H9 (cell line): ENCODE results near the gene CC2D2B. TPM values are rescaled to one million over a fixed set of nuclear protein-coding genes. Genes with fewer than 3 reads are reported as not detected.

Experiments used
- DNase-seq: peaks from one replicate; pipeline ENCODE4 v3.0.0-alpha.2; 2017
- H2AFZ ChIP-seq: one replicate; pipeline ENCODE4 v1.6.1; 2013; ENCODE audit warnings: mild to moderate bottlenecking, low read length, control low read depth, moderate library complexity
- H2AK5ac ChIP-seq: 2 replicates; pipeline ENCODE4 v1.6.1; 2013; ENCODE audit warnings: low read length, control low read depth, mixed read lengths; ENCODE audit not compliant: insufficient read length
- H2BK120ac ChIP-seq: one replicate; pipeline ENCODE4 v1.6.1; 2013; ENCODE audit warnings: low read depth, mild to moderate bottlenecking, low read length, control low read depth, inconsistent platforms; ENCODE audit not compliant: poor library complexity, severe bottlenecking
- H2BK12ac ChIP-seq: 2 replicates; pipeline ENCODE4 v1.6.1; 2013; ENCODE audit warnings: low read length, control low read depth, mixed read lengths, low read depth; ENCODE audit not compliant: insufficient read length
- H2BK15ac ChIP-seq: 2 replicates; pipeline ENCODE4 v1.6.1; 2013; ENCODE audit warnings: low read depth, low read length, control low read depth
- H2BK20ac ChIP-seq: one replicate; pipeline ENCODE4 v1.6.1; 2013; ENCODE audit warnings: low read depth, mild to moderate bottlenecking, low read length, control low read depth, inconsistent platforms; ENCODE audit not compliant: poor library complexity, severe bottlenecking
- H2BK5ac ChIP-seq: 2 replicates; pipeline ENCODE4 v1.6.1; 2013; ENCODE audit warnings: low read length, control low read depth, mixed read lengths; ENCODE audit not compliant: insufficient read length
- H3K14ac ChIP-seq: 2 replicates; pipeline ENCODE4 v1.6.1; 2013; ENCODE audit warnings: low read length, control low read depth; ENCODE audit not compliant: insufficient read depth
- H3K18ac ChIP-seq: 2 replicates; pipeline ENCODE4 v1.6.1; 2013; ENCODE audit warnings: low read depth, mild to moderate bottlenecking, mixed read lengths, low read length, control low read depth; ENCODE audit not compliant: insufficient read length
- H3K23ac ChIP-seq: 2 replicates; pipeline ENCODE4 v1.6.1; 2013; ENCODE audit warnings: low read length, control low read depth, mixed read lengths, low read depth; ENCODE audit not compliant: insufficient read length
- H3K23me2 ChIP-seq: 2 replicates; pipeline ENCODE4 v1.6.1; 2013; ENCODE audit warnings: low read depth, mild to moderate bottlenecking, mixed read lengths, low read length, control low read depth; ENCODE audit not compliant: insufficient read length, poor library complexity, severe bottlenecking
- H3K27ac ChIP-seq: 2 replicates; pipeline ENCODE4 v1.5.1; 2013; ENCODE audit warnings: low read length, control low read depth, mixed read lengths, low read depth; ENCODE audit not compliant: insufficient read length
- H3K27me3 ChIP-seq: 2 replicates; pipeline ENCODE4 v1.6.1; 2013; ENCODE audit warnings: low read length, control low read depth, inconsistent platforms; ENCODE audit not compliant: insufficient read depth
- H3K4ac ChIP-seq: 2 replicates; pipeline ENCODE4 v1.6.1; 2013; ENCODE audit warnings: low read depth, mild to moderate bottlenecking, control low read depth, inconsistent platforms, low read length, moderate library complexity
- H3K4me1 ChIP-seq: 2 replicates; pipeline ENCODE4 v1.6.1; 2013; ENCODE audit warnings: low read length, control low read depth, inconsistent platforms; ENCODE audit not compliant: insufficient read depth
- H3K4me2 ChIP-seq: 2 replicates; pipeline ENCODE4 v1.6.1; 2013; ENCODE audit warnings: low read length, control low read depth, mixed read lengths; ENCODE audit not compliant: insufficient read length, insufficient read depth
- H3K56ac ChIP-seq: 2 replicates; pipeline ENCODE4 v1.6.1; 2013; ENCODE audit warnings: low read depth, mild to moderate bottlenecking, mixed read lengths, low read length, control low read depth; ENCODE audit not compliant: insufficient read length
- H3K79me1 ChIP-seq: 2 replicates; pipeline ENCODE4 v1.6.1; 2013; ENCODE audit warnings: low read depth, mild to moderate bottlenecking, moderate library complexity, low read length, control low read depth, inconsistent platforms; ENCODE audit not compliant: insufficient read depth, poor library complexity, severe bottlenecking
- H3K79me2 ChIP-seq: 2 replicates; pipeline ENCODE4 v1.6.1; 2013; ENCODE audit warnings: low read length, control low read depth, inconsistent platforms; ENCODE audit not compliant: insufficient read depth
- H3K9ac ChIP-seq: 2 replicates; pipeline ENCODE4 v1.6.1; 2013; ENCODE audit warnings: low read length, control low read depth, mixed read lengths; ENCODE audit not compliant: insufficient read length; ENCODE audit errors: extremely low read depth
- H3K9me3 ChIP-seq: one replicate; pipeline ENCODE4 v1.6.1; 2013; ENCODE audit warnings: low read depth, low read length, inconsistent platforms; ENCODE audit not compliant: control insufficient read depth
- H3T11ph ChIP-seq: one replicate; pipeline ENCODE4 v1.6.1; 2013; ENCODE audit warnings: mild to moderate bottlenecking, low read length, control low read depth, inconsistent platforms
- H4K20me1 ChIP-seq: one replicate; pipeline ENCODE4 v1.6.1; 2013; ENCODE audit not compliant: control insufficient read depth, insufficient read length, insufficient read depth
- H4K5ac ChIP-seq: 2 replicates; pipeline ENCODE4 v1.6.1; 2013; ENCODE audit warnings: low read depth, mild to moderate bottlenecking, mixed read lengths, low read length, control low read depth; ENCODE audit not compliant: insufficient read length
- H4K8ac ChIP-seq: replicated peaks from 2 replicates; pipeline ENCODE4 v1.6.1; 2013; ENCODE audit warnings: low read length, control low read depth, mixed read lengths, low read depth; ENCODE audit not compliant: insufficient read length
- H4K91ac ChIP-seq: 2 replicates; pipeline ENCODE4 v1.6.1; 2013; ENCODE audit warnings: low read depth, mild to moderate bottlenecking, moderate library complexity, mixed read lengths, low read length, control low read depth; ENCODE audit not compliant: insufficient read length
- H3K27ac Mint-ChIP-seq, 3 experiments: 2 replicates in 2 of 3; 3 replicates in 1 of 3; pipeline ENCODE4 v1.8.0; 2020 to 2021; ENCODE audit warnings: mixed read lengths in 3 of 3, mild to moderate bottlenecking in 1 of 3, moderate library complexity in 1 of 3
- H3K27me3 Mint-ChIP-seq: 2 replicates; pipeline ENCODE4 v1.8.0; 2021; ENCODE audit warnings: low read depth, mild to moderate bottlenecking, moderate library complexity, mixed read lengths
- H3K36me3 Mint-ChIP-seq, 3 experiments: 2 replicates in 2 of 3; 3 replicates in 1 of 3; pipeline ENCODE4 v1.8.0; 2020 to 2021; ENCODE audit warnings: low read depth in 3 of 3, mixed read lengths in 3 of 3; ENCODE audit not compliant: insufficient read depth in 1 of 3
- H3K4me1 Mint-ChIP-seq, 2 experiments: 2 replicates each; pipeline ENCODE4 v1.8.0; 2020; ENCODE audit warnings: mixed read lengths in 2 of 2
- H3K4me3 Mint-ChIP-seq, 2 experiments: 2 replicates in 1 of 2; 3 replicates in 1 of 2; pipeline ENCODE4 v1.8.0; 2020 to 2021; ENCODE audit warnings: mild to moderate bottlenecking in 2 of 2, mixed read lengths in 2 of 2, moderate library complexity in 1 of 2
- H3K9me3 Mint-ChIP-seq, 2 experiments: 2 replicates in 1 of 2; 3 replicates in 1 of 2; pipeline ENCODE4 v1.8.0; 2020; ENCODE audit warnings: mild to moderate bottlenecking in 2 of 2, mixed read lengths in 2 of 2, moderate library complexity in 1 of 2
- WGBS: extraction: QIAGEN DNeasy Blood & Tissue Kit; methylation state at CpG from one replicate; pipeline ENCODE4 v1.1.7; 2013; ENCODE audit warnings: missing lambda C conversion rate, low lambda C conversion rate, mixed read lengths; ENCODE audit not compliant: insufficient read length; ENCODE audit errors: extremely low coverage; 5-methylcytosine and 5-hydroxymethylcytosine counted together
- total RNA-seq: library from RNA; stranded (reverse); gene quantifications from 2 replicates; pipeline ENCODE4 v1.2.1, GENCODE V29; 2021
- TF ChIP-seq, protein P1 (sequence below): fragments of 200-600 bp; sonication (generic); conservative IDR thresholded peaks from 3 replicates; pipeline ENCODE4 v1.8.0; 2021; ENCODE audit warnings: antibody characterized with exemption, mild to moderate bottlenecking

CC2D2B gene
- total RNA-seq, 1 experiment from 2014 or later: 0.72 TPM

DNA sequence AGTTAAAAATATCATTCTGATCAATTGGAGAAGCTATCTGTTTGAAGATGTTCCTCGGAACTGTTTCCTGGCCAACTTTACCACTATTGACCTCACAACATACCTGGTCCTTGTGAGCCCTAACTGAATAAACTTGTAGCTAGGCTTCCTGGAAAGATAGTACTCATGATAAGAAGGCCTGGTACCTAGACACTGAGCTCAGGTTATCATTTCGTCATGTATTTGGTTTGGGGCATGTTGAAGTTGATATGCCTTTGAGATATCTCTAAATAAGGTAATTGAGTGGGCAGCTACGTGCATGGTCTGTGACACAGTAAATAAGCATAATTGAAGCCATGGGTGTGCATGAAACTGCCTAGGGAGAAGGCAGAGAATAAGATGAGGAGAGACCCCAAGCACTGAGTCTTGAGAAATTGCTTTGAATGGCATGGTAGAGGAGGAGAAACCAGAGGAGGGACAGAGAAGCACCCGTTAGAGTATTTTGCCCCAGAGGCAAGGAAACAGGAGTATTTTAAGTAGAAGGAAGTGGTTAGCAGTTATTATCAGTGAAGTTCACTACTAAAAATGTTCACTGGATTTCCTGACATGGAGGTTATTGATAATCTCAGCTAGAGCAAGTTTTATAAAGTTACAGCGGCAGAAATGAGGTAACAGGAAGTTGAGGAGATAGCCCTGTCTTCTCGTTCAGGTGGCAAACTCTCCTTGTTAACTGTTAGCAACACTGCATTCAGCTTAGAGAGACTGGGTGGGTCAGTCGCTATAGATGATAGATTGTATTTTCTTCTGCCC lies 55.6 kb downstream of the CC2D2B start:
- H3K23me2 ChIP-seq: no peaks in the 10 kb centered on the region
- no peak overlapping the region for H3K27ac ChIP-seq
- H2BK12ac ChIP-seq: no peak overlapping the region
- Mint-ChIP-seq H3K27ac (no peak overlapping the region), H3K4me3 (no peak overlapping the region), H3K36me3 (peaks cover 0 to 4% (median 0%) of the 10 kb centered on the region in 3 experiments; a peak in 1 of 7 replicates), H3K4me1 (no peaks in the 10 kb centered on the region), H3K9me3 (peaks cover 6% of the 10 kb centered on the region in 2 experiments; a peak in 3 of 5 replicates), H3K27me3 (no peaks in the 10 kb centered on the region)
- TF ChIP-seq, protein P1, sequence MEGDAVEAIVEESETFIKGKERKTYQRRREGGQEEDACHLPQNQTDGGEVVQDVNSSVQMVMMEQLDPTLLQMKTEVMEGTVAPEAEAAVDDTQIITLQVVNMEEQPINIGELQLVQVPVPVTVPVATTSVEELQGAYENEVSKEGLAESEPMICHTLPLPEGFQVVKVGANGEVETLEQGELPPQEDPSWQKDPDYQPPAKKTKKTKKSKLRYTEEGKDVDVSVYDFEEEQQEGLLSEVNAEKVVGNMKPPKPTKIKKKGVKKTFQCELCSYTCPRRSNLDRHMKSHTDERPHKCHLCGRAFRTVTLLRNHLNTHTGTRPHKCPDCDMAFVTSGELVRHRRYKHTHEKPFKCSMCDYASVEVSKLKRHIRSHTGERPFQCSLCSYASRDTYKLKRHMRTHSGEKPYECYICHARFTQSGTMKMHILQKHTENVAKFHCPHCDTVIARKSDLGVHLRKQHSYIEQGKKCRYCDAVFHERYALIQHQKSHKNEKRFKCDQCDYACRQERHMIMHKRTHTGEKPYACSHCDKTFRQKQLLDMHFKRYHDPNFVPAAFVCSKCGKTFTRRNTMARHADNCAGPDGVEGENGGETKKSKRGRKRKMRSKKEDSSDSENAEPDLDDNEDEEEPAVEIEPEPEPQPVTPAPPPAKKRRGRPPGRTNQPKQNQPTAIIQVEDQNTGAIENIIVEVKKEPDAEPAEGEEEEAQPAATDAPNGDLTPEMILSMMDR: no peak
- H3K4me1 ChIP-seq: no peaks in the 10 kb centered on the region
- no peak overlapping the region for H3K56ac ChIP-seq
- H3K4ac ChIP-seq: no peak overlapping the region
- no peak overlapping the region for H2AFZ ChIP-seq
- no peak overlapping the region for H4K8ac ChIP-seq
- no peaks in the 10 kb centered on the region for H3K27me3 ChIP-seq
- no peak overlapping the region for H2BK120ac ChIP-seq
- H4K20me1 ChIP-seq: no peaks in the 10 kb centered on the region
- no peak for DNase-seq
- H3K14ac ChIP-seq: no peak overlapping the region
- no peak overlapping the region for H4K5ac ChIP-seq
- no peak overlapping the region for H3K18ac ChIP-seq
- H3K79me2 ChIP-seq: no peaks in the 10 kb centered on the region
- no peak overlapping the region for H3K9ac ChIP-seq
- no peak overlapping the region for H4K91ac ChIP-seq
- no peak overlapping the region for H2AK5ac ChIP-seq
- H2BK20ac ChIP-seq: no peak overlapping the region
- no CpG with 5 or more reads among the region's 7 CpGs for WGBS
- no peak overlapping the region for H2BK15ac ChIP-seq
- no peak overlapping the region for H3T11ph ChIP-seq
- H2BK5ac ChIP-seq: no peak overlapping the region
- H3K4me2 ChIP-seq: no peak overlapping the region
- no peaks in the 10 kb centered on the region for H3K9me3 ChIP-seq
- no peaks in the 10 kb centered on the region for H3K79me1 ChIP-seq
- no peak overlapping the region for H3K23ac ChIP-seq
